NOMO-1 (cell line): ENCODE data around the gene KCNQ4.

Experiments
- DNase-seq, 2 experiments: peaks; one replicate each; lab custom pipeline; 2025; ENCODE audit not compliant: unreplicated experiment in 2 of 2; lab: John Stamatoyannopoulos, UW

Gene KCNQ4

DNA sequence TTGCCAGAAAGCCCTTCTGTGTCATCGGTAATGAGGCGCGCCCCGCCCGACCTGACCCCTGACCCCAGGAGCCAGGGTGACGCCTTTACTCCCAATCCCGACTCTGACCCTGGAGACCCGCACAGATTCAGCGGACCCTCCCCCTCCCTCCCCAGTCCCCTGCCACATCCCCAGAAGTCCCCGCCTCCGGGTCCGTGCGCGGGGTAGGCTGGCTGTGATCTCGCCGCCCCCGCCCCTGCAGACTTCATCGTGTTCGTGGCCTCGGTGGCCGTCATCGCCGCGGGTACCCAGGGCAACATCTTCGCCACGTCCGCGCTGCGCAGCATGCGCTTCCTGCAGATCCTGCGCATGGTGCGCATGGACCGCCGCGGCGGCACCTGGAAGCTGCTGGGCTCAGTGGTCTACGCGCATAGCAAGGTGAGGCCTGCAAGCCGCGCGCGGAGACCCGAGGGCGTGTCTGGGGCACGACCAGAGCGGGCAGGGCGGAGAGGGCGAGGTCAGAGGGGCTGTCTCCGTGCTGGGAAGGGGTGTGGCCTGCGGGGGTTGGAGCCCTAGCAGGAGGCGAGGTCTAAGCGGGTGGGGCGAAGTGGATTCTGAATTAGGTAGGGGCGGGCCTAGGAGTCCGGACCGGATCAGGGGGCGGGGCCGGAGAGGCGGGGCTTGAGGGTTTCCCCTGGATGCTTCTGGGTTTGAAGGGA is 34.8 kb downstream of the KCNQ4 start:
- DNase-seq, result no peak

GRCh38 chr1:40819101-40819500 is 35.5 kb downstream of the KCNQ4 start:
- DNase-seq, result no peak

DNA sequence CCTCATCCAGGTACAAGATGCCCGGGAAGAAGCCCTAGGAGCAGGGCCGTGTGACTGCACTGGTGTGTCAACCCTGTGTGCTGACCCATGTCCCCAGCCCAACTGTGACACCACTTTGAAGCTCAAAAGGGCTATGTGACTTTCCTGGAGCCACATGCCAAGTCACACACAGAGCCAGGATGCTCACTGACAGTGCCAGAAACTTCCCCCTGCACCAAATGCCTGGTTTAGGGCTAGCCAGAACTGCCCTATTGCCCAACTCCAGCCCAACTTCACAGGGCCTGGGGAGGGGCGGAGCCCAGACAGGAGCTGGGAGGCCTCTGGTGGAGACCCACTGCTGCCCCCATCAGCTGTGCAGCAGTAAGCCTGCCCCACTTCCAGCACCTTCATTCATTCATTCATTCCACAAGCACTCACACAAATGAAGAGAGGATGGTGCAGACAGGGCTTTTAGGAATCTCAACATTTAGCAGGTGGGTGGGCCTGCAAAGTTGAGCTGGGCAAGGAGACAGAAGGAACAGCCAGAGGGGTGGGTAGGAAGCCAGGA is 36.7 kb downstream of the KCNQ4 start:
- DNase-seq, result peak; percentile 22 to 37

- no peak for DNase-seq
Measured at GRCh38 chr1:40820911-40821693, 37.5 kb downstream of the KCNQ4 start.

GRCh38 chr1:40822890-40823289 is 39.3 kb downstream of the KCNQ4 start:
- no peak for DNase-seq

GRCh38 chr1:40823345-40823744 is 39.8 kb downstream of the KCNQ4 start:
- no peak for DNase-seq

DNA sequence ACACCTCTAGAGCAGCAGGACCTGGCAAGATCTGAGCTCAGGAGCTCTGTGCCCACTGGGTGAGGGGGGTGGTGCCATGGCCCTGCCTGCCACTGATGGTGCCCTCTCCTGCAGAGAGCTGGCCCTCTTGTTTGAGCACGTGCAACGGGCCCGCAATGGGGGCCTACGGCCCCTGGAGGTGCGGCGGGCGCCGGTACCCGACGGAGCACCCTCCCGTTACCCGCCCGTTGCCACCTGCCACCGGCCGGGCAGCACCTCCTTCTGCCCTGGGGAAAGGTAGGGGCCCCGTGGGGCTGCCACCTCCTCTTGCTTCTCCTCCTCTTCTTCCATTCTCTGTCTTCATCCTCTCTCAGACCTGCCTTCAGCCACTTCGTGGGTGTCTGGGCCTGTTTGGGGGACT is 40.4 kb downstream of the KCNQ4 start:
- no peak for DNase-seq

- DNase-seq, result no peak
Measured at GRCh38 chr1:40824591-40825434, 41.2 kb downstream of the KCNQ4 start.

DNA sequence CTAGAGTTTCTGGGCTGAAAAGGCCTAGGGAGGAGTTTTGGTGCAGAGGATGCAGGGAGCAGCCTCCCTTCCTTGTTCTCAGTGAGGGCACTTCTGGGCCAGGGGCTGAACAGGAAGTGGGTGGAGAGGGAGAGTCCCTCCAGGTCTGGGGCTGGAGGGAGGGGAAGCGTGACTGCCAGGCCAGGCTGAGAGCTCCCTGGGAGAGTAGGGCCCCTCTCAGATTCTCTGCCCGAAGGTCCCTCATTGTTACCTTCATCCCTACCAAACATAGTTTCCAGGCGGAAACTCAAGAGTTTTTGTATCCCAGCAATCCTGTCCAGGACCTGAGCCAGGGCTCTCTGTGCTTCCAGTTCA is 41.8 kb downstream of the KCNQ4 start:
- no peak for DNase-seq

DNA sequence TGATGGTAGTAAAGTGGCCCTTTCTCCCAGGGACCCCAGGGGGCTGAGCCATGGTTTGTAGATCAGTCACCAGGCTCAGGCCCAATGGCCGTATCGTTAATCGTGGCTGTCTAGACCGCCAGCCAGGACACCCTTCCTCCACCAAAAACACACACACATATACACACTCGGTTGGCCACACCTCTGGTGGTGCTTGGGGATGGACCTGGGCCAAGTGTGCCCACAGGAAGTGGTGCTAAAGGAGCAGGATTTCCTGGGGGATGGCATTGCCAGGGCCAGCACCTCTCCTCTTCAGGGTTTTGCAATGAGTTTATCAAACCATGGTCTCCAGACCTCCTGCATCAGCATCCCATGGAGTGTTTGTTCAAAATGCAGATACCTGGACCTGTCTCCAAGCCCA is 42.4 kb downstream of the KCNQ4 start:
- DNase-seq, result no peak

DNA sequence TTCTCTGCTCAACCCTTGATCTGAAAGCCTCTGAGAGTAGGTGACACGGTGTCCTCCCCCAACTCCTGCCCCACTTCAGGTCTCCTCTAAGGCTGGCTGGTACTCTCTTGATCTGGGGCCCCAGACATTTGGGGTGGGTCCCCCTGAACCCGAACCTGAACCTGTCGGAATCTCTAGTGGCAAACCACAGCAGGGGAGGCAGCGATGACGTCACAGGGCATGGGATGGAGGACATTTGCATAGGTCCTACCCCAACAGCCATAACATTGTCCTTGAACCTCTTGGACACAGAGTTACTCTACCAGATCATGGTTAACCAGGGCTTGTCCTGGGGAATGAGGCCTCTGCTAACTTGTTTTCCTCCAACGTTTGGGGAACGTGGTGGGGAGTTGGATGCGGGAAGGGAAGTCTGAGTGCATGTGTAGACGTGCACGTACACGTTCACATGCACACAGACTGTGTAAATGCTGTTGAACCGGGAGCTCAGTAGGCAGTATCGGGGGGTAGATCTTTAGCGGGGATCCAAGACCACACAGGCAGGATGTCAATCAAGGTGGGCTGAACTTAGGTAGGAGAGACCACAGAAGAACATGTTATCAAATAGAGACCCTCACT is 46.2 kb downstream of the KCNQ4 start:
- DNase-seq, result no peak

- DNase-seq, result no peak
Measured at GRCh38 chr1:40830419-40830943, 46.9 kb downstream of the KCNQ4 start.

GRCh38 chr1:40831001-40831732 is 47.6 kb downstream of the KCNQ4 start:
- DNase-seq, result no peak

- DNase-seq, result no peak
Measured at GRCh38 chr1:40833979-40834378, 50.4 kb downstream of the KCNQ4 start.

DNA sequence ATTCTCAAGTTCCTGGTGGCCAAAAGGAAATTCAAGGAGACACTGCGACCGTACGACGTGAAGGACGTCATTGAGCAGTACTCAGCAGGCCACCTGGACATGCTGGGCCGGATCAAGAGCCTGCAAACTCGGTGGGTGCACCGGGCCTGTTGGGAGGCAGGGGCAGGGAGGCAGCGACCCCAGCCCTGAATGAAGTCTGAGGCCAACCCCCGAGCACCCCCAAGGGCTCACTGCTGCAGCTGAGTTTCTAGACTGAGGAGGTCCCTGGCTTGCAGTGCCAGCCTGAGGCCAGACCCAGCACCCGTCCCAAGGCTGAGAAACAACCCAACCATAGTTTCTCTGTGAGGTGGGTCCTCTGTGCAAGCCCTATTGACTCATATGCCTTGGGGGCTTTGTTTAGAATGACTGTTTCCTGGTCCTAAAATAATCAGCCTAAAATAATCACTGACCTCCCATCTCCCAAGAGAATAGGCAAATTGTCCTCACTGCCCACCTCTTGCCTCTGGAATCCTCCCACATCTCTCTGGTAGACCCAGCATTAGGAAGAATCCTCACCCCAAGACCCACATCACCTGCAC is 51.5 kb downstream of the KCNQ4 start:
- DNase-seq, result no peak

DNA sequence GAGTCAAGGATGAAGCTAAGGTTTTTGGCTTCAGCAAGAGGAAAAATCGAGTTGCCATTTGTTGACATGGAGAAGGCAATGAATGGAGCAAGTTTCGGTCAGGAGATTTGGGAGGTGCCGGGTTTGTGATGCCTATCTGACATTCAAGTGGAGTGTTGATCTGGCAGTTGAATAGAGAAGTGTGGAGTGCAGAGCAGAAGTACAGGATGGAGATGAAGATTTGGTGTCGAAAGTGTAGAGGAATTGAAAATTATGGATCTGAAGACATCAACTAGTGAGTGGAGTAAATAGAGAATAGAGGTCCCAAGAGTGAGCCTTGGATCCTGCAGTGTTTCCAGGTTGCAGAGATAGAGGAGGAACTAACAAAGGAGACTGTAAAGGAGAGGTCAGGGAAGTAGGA is 52.7 kb downstream of the KCNQ4 start:
- DNase-seq, result no peak

- no peak for DNase-seq
Measured at GRCh38 chr1:40837601-40838000, 54.0 kb downstream of the KCNQ4 start.

GRCh38 chr1:40838045-40838979 is 54.7 kb downstream of the KCNQ4 start:
- DNase-seq, result no peak
